HG02678 (cell line): ENCODE measurements around the gene CNOT6.

Experiments used
- ATAC-seq: cut with Tn5 transposase; IDR thresholded peaks from one replicate; pipeline ENCODE4 v1.9.1; 2021; ENCODE audit warnings: mild to moderate bottlenecking, moderate library complexity; ENCODE audit not compliant: unreplicated experiment

CNOT6 gene

GRCh38 chr5:180613814-180614188, 119.6 kb downstream of the CNOT6 start:
- no peak for ATAC-seq

- ATAC-seq = no peak
Measured at GRCh38 chr5:180618487-180618828, 124.3 kb downstream of the CNOT6 start.

GRCh38 chr5:180618829-180619562, 124.8 kb downstream of the CNOT6 start:
- ATAC-seq = no peak

GRCh38 chr5:180619563-180619915, 125.4 kb downstream of the CNOT6 start:
- no peak for ATAC-seq

GRCh38 chr5:180620014-180620413, 125.8 kb downstream of the CNOT6 start:
- no peak for ATAC-seq

GRCh38 chr5:180621311-180621710, 127.1 kb downstream of the CNOT6 start:
- ATAC-seq = no peak

GRCh38 chr5:180622910-180623309, 128.7 kb downstream of the CNOT6 start:
- ATAC-seq = no peak

- ATAC-seq = no peak
Measured at GRCh38 chr5:180623411-180623834, 129.2 kb downstream of the CNOT6 start.

GRCh38 chr5:180623844-180624243, 129.7 kb downstream of the CNOT6 start:
- ATAC-seq = no peak

- ATAC-seq = no peak
Measured at GRCh38 chr5:180624587-180624986, 130.4 kb downstream of the CNOT6 start.

GRCh38 chr5:180625125-180625790, 131.1 kb downstream of the CNOT6 start:
- no peak for ATAC-seq

GRCh38 chr5:180625791-180626660, 131.8 kb downstream of the CNOT6 start:
- no peak for ATAC-seq

- ATAC-seq = no peak
Measured at GRCh38 chr5:180626661-180627385, 132.6 kb downstream of the CNOT6 start.

GRCh38 chr5:180627386-180628120, 133.4 kb downstream of the CNOT6 start:
- ATAC-seq = no peak
